KMS-11 (cell line): Measurements from ENCODE around the gene LCP1.

Experiments used
- H2AFZ ChIP-seq: fragments of 200-600 bp; sonication (generic); 2 replicates; pipeline ENCODE4 v1.6.1; 2016; ENCODE audit warnings: antibody characterized with exemption, mixed run types, low read depth
- H3K27ac ChIP-seq: fragments of 200-600 bp; sonication (generic); 2 replicates; pipeline ENCODE4 v1.6.1; 2016; ENCODE audit warnings: mild to moderate bottlenecking, mixed run types
- H3K27me3 ChIP-seq: fragments of 200-600 bp; sonication (generic); 2 replicates; pipeline ENCODE4 v1.6.1; 2017; ENCODE audit warnings: mild to moderate bottlenecking, low read depth, mixed run types, moderate library complexity; ENCODE audit not compliant: insufficient read depth
- H3K36me3 ChIP-seq: fragments of 200-600 bp; sonication (generic); 2 replicates; pipeline ENCODE4 v1.6.1; 2017; ENCODE audit warnings: mild to moderate bottlenecking, mixed run types; ENCODE audit not compliant: insufficient read depth
- H3K4me1 ChIP-seq: fragments of 200-600 bp; sonication (generic); 2 replicates; pipeline ENCODE4 v1.6.1; 2016; ENCODE audit warnings: mild to moderate bottlenecking, low read depth, mixed run types; ENCODE audit not compliant: poor library complexity, severe bottlenecking
- H3K4me2 ChIP-seq: fragments of 200-600 bp; sonication (generic); 2 replicates; pipeline ENCODE4 v1.7.0; 2016; ENCODE audit warnings: mild to moderate bottlenecking, mixed run types
- H3K4me3 ChIP-seq: fragments of 200-600 bp; sonication (generic); IDR thresholded peaks from 2 replicates; pipeline ENCODE4 v1.6.1; 2017; ENCODE audit warnings: low read depth, low read length, mixed read lengths; ENCODE audit not compliant: insufficient read depth
- H3K79me2 ChIP-seq: fragments of 200-600 bp; sonication (generic); 2 replicates; pipeline ENCODE4 v1.6.1; 2016; ENCODE audit warnings: low read depth, mixed run types; ENCODE audit not compliant: insufficient read depth
- H3K9ac ChIP-seq: fragments of 200-600 bp; sonication (generic); 2 replicates; pipeline ENCODE4 v1.6.1; 2016; ENCODE audit warnings: mild to moderate bottlenecking, mixed run types
- H4K20me1 ChIP-seq: fragments of 200-600 bp; sonication (generic); 2 replicates; pipeline ENCODE4 v1.6.1; 2016; ENCODE audit warnings: mild to moderate bottlenecking, mixed run types; ENCODE audit not compliant: insufficient read depth
- CTCF ChIP-seq: fragments of 200-600 bp; sonication (generic); conservative IDR thresholded peaks from 2 replicates; pipeline ENCODE4 v1.6.1; 2017; ENCODE audit warnings: low read depth, mild to moderate bottlenecking, antibody characterized with exemption, low read length, moderate library complexity, mixed read lengths

Gene LCP1

GRCh38 chr13:46160065-46160464, 21.9 kb downstream of the LCP1 start:
- Histone ChIP-seq H3K4me1 (peaks cover 14% of the 10 kb centered on the region), H3K79me2 (no peaks in the 10 kb centered on the region), H2AFZ (no peak overlapping the region), H3K27me3 (no peaks in the 10 kb centered on the region), H3K27ac (no peak overlapping the region), H3K4me3 (no peak overlapping the region), H3K9ac (no peak overlapping the region), H3K36me3 (no peaks in the 10 kb centered on the region), H4K20me1 (no peaks in the 10 kb centered on the region), H3K4me2 (no peak overlapping the region)
- TF ChIP-seq CTCF = no peak

GRCh38 chr13:46158983-46159382, 23.0 kb downstream of the LCP1 start:
- Histone ChIP-seq H4K20me1 (no peaks in the 10 kb centered on the region), H3K4me2 (no peak overlapping the region), H3K79me2 (no peaks in the 10 kb centered on the region), H3K4me1 (peaks cover 4% of the 10 kb centered on the region), H3K27me3 (no peaks in the 10 kb centered on the region), H3K36me3 (no peaks in the 10 kb centered on the region), H3K4me3 (no peak overlapping the region), H2AFZ (no peak overlapping the region), H3K9ac (no peak overlapping the region), H3K27ac (no peak overlapping the region)
- TF ChIP-seq CTCF = no peak

- H3K4me1 ChIP-seq = no peaks in the 10 kb centered on the region
- H3K27ac ChIP-seq = no peak overlapping the region
- no peak overlapping the region for H3K9ac ChIP-seq
- H3K27me3 ChIP-seq = no peaks in the 10 kb centered on the region
- no peaks in the 10 kb centered on the region for H3K79me2 ChIP-seq
- no peak overlapping the region for H2AFZ ChIP-seq
- no peaks in the 10 kb centered on the region for H3K36me3 ChIP-seq
- H3K4me2 ChIP-seq = no peak overlapping the region
- H4K20me1 ChIP-seq = no peaks in the 10 kb centered on the region
- no peak for TF ChIP-seq CTCF
- no peak overlapping the region for H3K4me3 ChIP-seq
Measured at GRCh38 chr13:46158222-46158621, 23.8 kb downstream of the LCP1 start.

- H4K20me1 ChIP-seq = no peaks in the 10 kb centered on the region
- H3K36me3 ChIP-seq = no peaks in the 10 kb centered on the region
- H3K4me2 ChIP-seq = no peak overlapping the region
- H2AFZ ChIP-seq = no peak overlapping the region
- no peak overlapping the region for H3K9ac ChIP-seq
- no peaks in the 10 kb centered on the region for H3K79me2 ChIP-seq
- H3K27ac ChIP-seq = no peak overlapping the region
- peaks cover 7% of the 10 kb centered on the region for H3K4me1 ChIP-seq
- H3K4me3 ChIP-seq = no peak overlapping the region
- no peaks in the 10 kb centered on the region for H3K27me3 ChIP-seq
- TF ChIP-seq CTCF = no peak
Measured at GRCh38 chr13:46154136-46154801, 27.7 kb downstream of the LCP1 start.
